IMR-90 (cell line): ENCODE measurements around the gene LUZP1. TPM values are rescaled to one million over a fixed set of nuclear protein-coding genes. Genes with fewer than 3 reads are reported as not detected.

Experiments used
- ATAC-seq: fragments of 200-7000 bp; cut with Tn5 transposase; 2 replicates; pipeline ENCODE4 v1.9.1; 2020; ENCODE audit warnings: low read depth, mild to moderate bottlenecking, moderate library complexity
- BruUV-seq: library from RNA; stranded (reverse); fragments of 400-500 nt; replicated peaks from 2 replicates; lab custom pipeline; 2021; lab: Mats Ljungman, UMichigan
- CTCF ChIA-PET: fragments of 300-600 bp; formaldehyde crosslinking; extraction: SDS; loops from one replicate; lab custom pipeline; 2021; ENCODE audit warnings: antibody characterized with exemption; lab: Yijun Ruan, JAX
- POLR2A ChIA-PET: fragments of 300-600 bp; sonication (Branson Sonifier 250); formaldehyde crosslinking; loops from one replicate; lab custom pipeline; 2022; ENCODE audit warnings: antibody characterized with exemption; ENCODE audit not compliant: unreplicated experiment; lab: Charles Lee
- DNase-seq: peaks from one replicate; pipeline ENCODE4 v3.0.0; 2013
- H2AFZ ChIP-seq: replicated peaks from 2 replicates; pipeline ENCODE3; 2013; ENCODE audit warnings: low read length, mild to moderate bottlenecking; ENCODE audit not compliant: poor library complexity
- H2AK5ac ChIP-seq: 2 replicates; pipeline ENCODE4 v1.6.1; 2013; ENCODE audit warnings: low read depth, low read length, inconsistent platforms
- H2AK9ac ChIP-seq: replicated peaks from 2 replicates; pipeline ENCODE3; 2013; ENCODE audit warnings: mild to moderate bottlenecking, low read depth, low read length, moderate library complexity; ENCODE audit not compliant: poor library complexity
- H2BK120ac ChIP-seq: 2 replicates; pipeline ENCODE4 v1.6.1; 2013; ENCODE audit warnings: low read depth, low read length, inconsistent platforms
- H2BK15ac ChIP-seq: 3 replicates; pipeline ENCODE4 v1.6.1; 2013; ENCODE audit warnings: low read depth, low read length, inconsistent platforms
- H2BK20ac ChIP-seq: 2 replicates; pipeline ENCODE4 v1.6.1; 2013; ENCODE audit warnings: low read depth, mild to moderate bottlenecking, inconsistent platforms, low read length, moderate library complexity
- H2BK5ac ChIP-seq: 2 replicates; pipeline ENCODE4 v1.6.1; 2013; ENCODE audit warnings: mild to moderate bottlenecking, low read depth, low read length, inconsistent platforms; ENCODE audit not compliant: poor library complexity, severe bottlenecking
- H3K14ac ChIP-seq: replicated peaks from 2 replicates; pipeline ENCODE4 v1.6.1; 2013; ENCODE audit warnings: low read depth, low read length, inconsistent platforms
- H3K18ac ChIP-seq: 2 replicates; pipeline ENCODE4 v1.6.1; 2013; ENCODE audit warnings: low read depth, low read length, control low read depth
- H3K23ac ChIP-seq: 2 replicates; pipeline ENCODE4 v1.6.1; 2013; ENCODE audit warnings: low read depth, low read length, inconsistent platforms
- H3K27ac ChIP-seq: 2 replicates; pipeline ENCODE4 v1.5.1; 2013; ENCODE audit warnings: mild to moderate bottlenecking, control low read depth, low read length; ENCODE audit not compliant: insufficient read depth
- H3K27me3 ChIP-seq: 2 replicates; pipeline ENCODE4 v1.6.1; 2013; ENCODE audit warnings: low read length; ENCODE audit not compliant: control insufficient read depth, insufficient read depth
- H3K36me3 ChIP-seq: 2 replicates; pipeline ENCODE4 v1.6.1; 2013; ENCODE audit warnings: low read length, mixed read lengths; ENCODE audit not compliant: control insufficient read depth, insufficient read depth
- H3K4ac ChIP-seq: 2 replicates; pipeline ENCODE4 v1.6.1; 2013; ENCODE audit warnings: low read depth, low read length, inconsistent platforms
- H3K4me1 ChIP-seq: 2 replicates; pipeline ENCODE4 v1.6.1; 2013; ENCODE audit warnings: low read length, mixed read lengths; ENCODE audit not compliant: control insufficient read depth, insufficient read depth
- H3K4me2 ChIP-seq: 2 replicates; pipeline ENCODE4 v1.6.1; 2013; ENCODE audit warnings: low read depth, mild to moderate bottlenecking, control low read depth, low read length, moderate library complexity
- H3K4me3 ChIP-seq: 2 replicates; pipeline ENCODE4 v1.5.1; 2013; ENCODE audit warnings: low read depth, mild to moderate bottlenecking, control low read depth, low read length, moderate library complexity; ENCODE audit not compliant: insufficient read depth
- H3K56ac ChIP-seq: 2 replicates; pipeline ENCODE4 v1.6.1; 2013; ENCODE audit warnings: low read length, inconsistent platforms; ENCODE audit not compliant: insufficient read depth; ENCODE audit errors: extremely low read depth
- H3K79me1 ChIP-seq, 2 experiments: 2 replicates each; pipeline ENCODE4 v1.6.1; 2013; ENCODE audit warnings: low read length in 2 of 2, inconsistent platforms in 1 of 2, low read depth in 1 of 2
- H3K9ac ChIP-seq: 2 replicates; pipeline ENCODE4 v1.6.1; 2013; ENCODE audit warnings: low read depth, low read length, control low read depth
- H3K9me1 ChIP-seq: 2 replicates; pipeline ENCODE4 v1.6.1; 2013; ENCODE audit warnings: low read length, inconsistent platforms; ENCODE audit not compliant: insufficient read depth
- H3K9me3 ChIP-seq: 2 replicates; pipeline ENCODE4 v1.6.1; 2013; ENCODE audit warnings: low read length; ENCODE audit not compliant: control insufficient read depth, insufficient read depth
- H4K20me1 ChIP-seq: 2 replicates; pipeline ENCODE4 v1.6.1; 2013; ENCODE audit warnings: low read length, inconsistent platforms; ENCODE audit not compliant: insufficient read depth
- H4K5ac ChIP-seq: 2 replicates; pipeline ENCODE4 v1.6.1; 2013; ENCODE audit warnings: mild to moderate bottlenecking, low read depth, low read length, control low read depth
- H4K8ac ChIP-seq, 2 experiments: 2 replicates each; pipeline ENCODE4 v1.6.1; 2013; ENCODE audit warnings: low read depth in 2 of 2, low read length in 2 of 2, control low read depth in 1 of 2, inconsistent platforms in 1 of 2
- H4K91ac ChIP-seq: 2 replicates; pipeline ENCODE4 v1.6.1; 2013; ENCODE audit warnings: low read depth, low read length, inconsistent platforms; ENCODE audit not compliant: insufficient read depth
- BHLHE40 ChIP-seq: fragments of 150-350 bp; IDR thresholded peaks from 2 replicates; pipeline ENCODE4 v1.6.1; 2016; ENCODE audit warnings: mild to moderate bottlenecking, low read depth, low read length
- CEBPB ChIP-seq: IDR thresholded peaks from 2 replicates; pipeline ENCODE4 v1.6.1; 2012; ENCODE audit warnings: low read depth, low read length, improper control_type of control experiment
- CHD1 ChIP-seq: IDR thresholded peaks from 2 replicates; pipeline ENCODE4 v1.6.1; 2012; ENCODE audit warnings: low read depth, low read length, improper control_type of control experiment
- FOS ChIP-seq: fragments of 150-350 bp; IDR thresholded peaks from 2 replicates; pipeline ENCODE4 v1.6.1; 2016; ENCODE audit warnings: low read depth, low read length
- MAZ ChIP-seq: IDR thresholded peaks from 2 replicates; pipeline ENCODE4 v1.6.1; 2012; ENCODE audit warnings: low read depth, mild to moderate bottlenecking, low read length, improper control_type of control experiment, moderate library complexity, borderline replicate concordance
- MXI1 ChIP-seq: IDR thresholded peaks from 2 replicates; pipeline ENCODE4 v1.6.1; 2012; ENCODE audit warnings: low read depth, mild to moderate bottlenecking, low read length, moderate library complexity, borderline replicate concordance
- NFE2L2 ChIP-seq: fragments of 150-350 bp; IDR thresholded peaks from 2 replicates; pipeline ENCODE4 v1.6.1; 2016; ENCODE audit warnings: low read depth, mild to moderate bottlenecking, low read length
- POLR2A ChIP-seq: IDR thresholded peaks from 2 replicates; pipeline ENCODE4 v1.6.1; 2012; ENCODE audit warnings: mild to moderate bottlenecking, low read depth, low read length
- RAD21 ChIP-seq: IDR thresholded peaks from 2 replicates; pipeline ENCODE4 v1.6.1; 2012; ENCODE audit warnings: low read length, improper control_type of control experiment
- RCOR1 ChIP-seq: IDR thresholded peaks from 2 replicates; pipeline ENCODE4 v1.6.1; 2012; ENCODE audit warnings: mild to moderate bottlenecking, low read length, improper control_type of control experiment; ENCODE audit not compliant: insufficient replicate concordance
- RFX5 ChIP-seq: IDR thresholded peaks from 2 replicates; pipeline ENCODE4 v1.8.0; 2012; ENCODE audit warnings: low read depth, mild to moderate bottlenecking, low read length, moderate library complexity
- SMC3 ChIP-seq: fragments of 150-350 bp; IDR thresholded peaks from 2 replicates; pipeline ENCODE4 v1.6.1; 2016; ENCODE audit warnings: low read depth, mild to moderate bottlenecking, antibody characterized with exemption, low read length, moderate library complexity
- WGBS, 2 experiments: methylation state at CpG; one replicate each; pipeline versions ENCODE4 v1.1.5 to v1.1.7; 2013; ENCODE audit warnings: missing lambda C conversion rate in 2 of 2; ENCODE audit not compliant: insufficient read length in 1 of 2; ENCODE audit errors: extremely low coverage in 2 of 2; 5-methylcytosine and 5-hydroxymethylcytosine counted together
- dilution Hi-C: fragments of 300-500 bp; cut with HindIII; formaldehyde crosslinking; loops from one replicate; pipeline ENCODE4 v1.14.3; 2018; ENCODE audit warnings: low sequenced_read_pairs; ENCODE audit not compliant: unreplicated experiment
- in situ Hi-C: fragments of 300-500 bp; cut with MboI; formaldehyde crosslinking; loops from 3 replicates; pipeline ENCODE4 v1.14.3; 2019; ENCODE audit warnings: low sequenced_read_pairs, inconsistent platforms, mixed read lengths
- intact Hi-C: fragments of 100-400 bp; cut with micrococcal nuclease; formaldehyde crosslinking; loops from 2 replicates; pipeline ENCODE4 v1.10.0; 2022
- polyA plus RNA-seq, 3 experiments: library from polyadenylated mRNA; depleted of rRNA; stranded (reverse); fragments of >200 nt; gene quantifications; 2 replicates each; pipeline ENCODE4 v1.2.3, GENCODE V29; 2012; ENCODE audit warnings: low replicate concordance in 1 of 3
- total RNA-seq: library from RNA; depleted of rRNA; stranded (reverse); fragments of >200 nt; gene quantifications from 2 replicates; pipeline ENCODE4 v1.2.3, GENCODE V29; 2012
- TF ChIP-seq, protein P1 (sequence below): conservative IDR thresholded peaks from 2 replicates; pipeline ENCODE4 v1.5.1; 2012; ENCODE audit warnings: mild to moderate bottlenecking, low read depth, low read length, improper control_type of control experiment
- TF ChIP-seq, protein P2 (sequence below): fragments of 150-350 bp; IDR thresholded peaks from 2 replicates; pipeline ENCODE4 v1.6.1; 2017; ENCODE audit warnings: mild to moderate bottlenecking, antibody characterized with exemption, low read length, low read depth

The LUZP1 gene
- total and polyA plus RNA-seq, 2 of the 4 experiments (the other 2 are of a cell fraction) = 13.1 to 31.7 TPM

DNA sequence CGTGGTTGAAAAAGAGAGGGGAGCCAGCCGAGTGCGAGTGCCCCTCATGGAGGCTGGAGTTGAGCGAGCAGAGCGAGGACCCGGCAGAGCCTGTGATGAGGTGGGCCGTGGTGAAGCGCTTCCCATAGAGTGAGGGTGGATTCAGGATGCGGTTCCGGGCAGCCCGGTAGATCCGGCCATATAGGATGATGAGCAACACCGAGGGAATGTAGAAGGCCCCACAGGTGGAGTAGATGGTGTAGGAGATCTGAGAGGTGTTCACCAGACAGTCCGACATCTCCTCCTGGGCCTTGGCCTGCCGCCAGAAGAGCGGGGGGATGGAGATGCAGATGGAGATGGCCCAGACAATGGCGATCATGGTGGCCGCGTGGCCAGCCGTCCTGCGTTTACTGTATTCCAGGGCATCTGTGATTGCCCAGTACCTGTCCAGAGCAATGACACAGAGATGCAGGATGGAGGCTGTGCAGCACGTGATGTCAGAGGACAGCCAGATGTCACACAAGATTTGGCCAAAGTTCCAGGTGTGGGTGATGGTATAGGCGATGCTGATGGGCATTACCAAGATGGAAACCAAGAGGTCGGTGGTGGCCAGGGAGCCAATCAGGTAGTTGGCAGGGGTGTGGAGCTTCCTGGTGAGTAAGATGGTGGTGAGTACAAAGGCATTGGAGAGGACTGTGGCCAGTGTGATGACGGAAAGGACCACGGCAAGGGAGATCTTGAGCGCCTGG, 24.9 kb upstream of the LUZP1 start (continued):
- no peak for TF ChIP-seq SMC3

DNA sequence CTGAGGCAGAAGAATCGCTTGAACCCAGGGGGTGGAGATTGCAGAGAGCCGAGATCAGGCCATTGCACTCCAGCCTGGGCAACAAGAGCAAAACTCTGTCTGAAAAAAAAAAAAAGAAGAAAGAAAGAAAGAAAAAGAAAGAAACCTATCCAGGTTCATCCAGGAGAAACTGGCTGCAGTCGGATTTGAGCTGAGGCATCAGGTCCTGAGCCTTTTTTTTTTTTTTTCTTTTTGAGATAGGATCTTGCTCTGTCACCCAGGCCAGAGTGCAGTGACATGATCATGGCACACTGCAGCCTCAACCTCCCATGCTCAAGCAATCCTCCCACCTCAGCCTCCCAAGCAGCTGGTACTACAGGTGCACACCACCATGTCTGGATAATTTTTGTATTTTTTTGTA, 22.5 kb upstream of the LUZP1 start:
- Histone ChIP-seq H3K9me3 (no peaks in the 10 kb centered on the region), H2BK20ac (no peak overlapping the region), H3K27me3 (no peaks in the 10 kb centered on the region), H2AFZ (no peak overlapping the region), H4K5ac (no peak overlapping the region), H3K18ac (no peak overlapping the region), H2BK120ac (no peak overlapping the region), H3K23ac (no peak overlapping the region), H3K27ac (no peak overlapping the region), H3K36me3 (no peaks in the 10 kb centered on the region), H3K14ac (no peak overlapping the region), H4K91ac (no peak overlapping the region), H3K4ac (no peak overlapping the region), H2BK5ac (no peak overlapping the region), H3K4me1 (peaks cover 16% of the 10 kb centered on the region), H3K79me1 (peaks cover 0 to 14% of the 10 kb centered on the region in 2 experiments; a peak in 2 of 4 replicates), H3K9ac (no peak overlapping the region), H3K56ac (no peak overlapping the region), H4K20me1 (no peaks in the 10 kb centered on the region), H2BK15ac (no peak overlapping the region), H2AK9ac (no peak overlapping the region), H3K4me3 (no peak overlapping the region), H3K4me2 (no peak overlapping the region), H4K8ac (no peak overlapping the region), H3K9me1 (peaks cover 15% of the 10 kb centered on the region), H2AK5ac (no peak overlapping the region)
- no TSS peak for BruUV-seq
- DNase-seq (no peak), ATAC-seq (no peak)
- ChIA-PET POLR2A (no interaction called here), CTCF (no interaction called here)
- WGBS, 2 experiments = 80% methylated on average over 1 of the region's 3 CpGs; no CpG with 5 or more reads in 1 of the 2 experiments
- intact Hi-C loops (no loop called here), in situ Hi-C loops (no loop called here), dilution Hi-C loops (no loop called here)
- TF ChIP-seq FOS (no peak), MAZ (no peak), POLR2A (no peak), CHD1 (no peak), NFE2L2 (no peak), RFX5 (no peak), BHLHE40 (no peak), CEBPB (no peak), RCOR1 (no peak), MXI1 (no peak), SMC3 (no peak), RAD21 (no peak)
- TF ChIP-seq, protein P1, sequence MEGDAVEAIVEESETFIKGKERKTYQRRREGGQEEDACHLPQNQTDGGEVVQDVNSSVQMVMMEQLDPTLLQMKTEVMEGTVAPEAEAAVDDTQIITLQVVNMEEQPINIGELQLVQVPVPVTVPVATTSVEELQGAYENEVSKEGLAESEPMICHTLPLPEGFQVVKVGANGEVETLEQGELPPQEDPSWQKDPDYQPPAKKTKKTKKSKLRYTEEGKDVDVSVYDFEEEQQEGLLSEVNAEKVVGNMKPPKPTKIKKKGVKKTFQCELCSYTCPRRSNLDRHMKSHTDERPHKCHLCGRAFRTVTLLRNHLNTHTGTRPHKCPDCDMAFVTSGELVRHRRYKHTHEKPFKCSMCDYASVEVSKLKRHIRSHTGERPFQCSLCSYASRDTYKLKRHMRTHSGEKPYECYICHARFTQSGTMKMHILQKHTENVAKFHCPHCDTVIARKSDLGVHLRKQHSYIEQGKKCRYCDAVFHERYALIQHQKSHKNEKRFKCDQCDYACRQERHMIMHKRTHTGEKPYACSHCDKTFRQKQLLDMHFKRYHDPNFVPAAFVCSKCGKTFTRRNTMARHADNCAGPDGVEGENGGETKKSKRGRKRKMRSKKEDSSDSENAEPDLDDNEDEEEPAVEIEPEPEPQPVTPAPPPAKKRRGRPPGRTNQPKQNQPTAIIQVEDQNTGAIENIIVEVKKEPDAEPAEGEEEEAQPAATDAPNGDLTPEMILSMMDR = no peak
- TF ChIP-seq, protein P2, sequence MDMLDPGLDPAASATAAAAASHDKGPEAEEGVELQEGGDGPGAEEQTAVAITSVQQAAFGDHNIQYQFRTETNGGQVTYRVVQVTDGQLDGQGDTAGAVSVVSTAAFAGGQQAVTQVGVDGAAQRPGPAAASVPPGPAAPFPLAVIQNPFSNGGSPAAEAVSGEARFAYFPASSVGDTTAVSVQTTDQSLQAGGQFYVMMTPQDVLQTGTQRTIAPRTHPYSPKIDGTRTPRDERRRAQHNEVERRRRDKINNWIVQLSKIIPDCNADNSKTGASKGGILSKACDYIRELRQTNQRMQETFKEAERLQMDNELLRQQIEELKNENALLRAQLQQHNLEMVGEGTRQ = no peak
